ENCODE results near the gene CCDC170. TPM values are rescaled to one million over a fixed set of nuclear protein-coding genes. Genes with fewer than 3 reads are reported as not detected.

CCDC170 gene
- polyA plus RNA-seq, 1 donor from 2014 or later: 0.15 TPM

DNA sequence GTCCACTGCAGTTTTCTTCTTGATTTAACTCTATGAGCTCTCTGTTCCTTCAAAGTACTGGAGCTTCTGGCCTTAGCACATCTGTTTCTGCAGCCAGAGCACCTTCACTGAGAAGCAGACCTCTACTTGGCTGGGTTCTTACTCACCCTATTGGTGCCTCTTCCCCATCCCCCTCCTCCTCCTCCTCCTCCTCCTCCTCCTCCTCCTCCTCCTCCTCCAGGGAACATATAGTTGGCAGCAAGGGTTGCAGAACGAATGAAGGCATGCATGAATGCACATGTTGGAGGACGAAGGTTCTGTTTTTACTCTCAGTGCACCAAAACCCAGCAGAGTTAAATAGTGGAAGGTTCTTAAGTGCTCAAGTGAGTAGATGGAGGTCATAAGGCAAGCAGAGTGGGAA lies 172.7 kb downstream of the CCDC170 start:
- H3K9me2 ChIP-seq (ENCODE audit: insufficient read depth, low read length): no peaks in the 10 kb centered on the region
- TF ChIP-seq, protein P1, sequence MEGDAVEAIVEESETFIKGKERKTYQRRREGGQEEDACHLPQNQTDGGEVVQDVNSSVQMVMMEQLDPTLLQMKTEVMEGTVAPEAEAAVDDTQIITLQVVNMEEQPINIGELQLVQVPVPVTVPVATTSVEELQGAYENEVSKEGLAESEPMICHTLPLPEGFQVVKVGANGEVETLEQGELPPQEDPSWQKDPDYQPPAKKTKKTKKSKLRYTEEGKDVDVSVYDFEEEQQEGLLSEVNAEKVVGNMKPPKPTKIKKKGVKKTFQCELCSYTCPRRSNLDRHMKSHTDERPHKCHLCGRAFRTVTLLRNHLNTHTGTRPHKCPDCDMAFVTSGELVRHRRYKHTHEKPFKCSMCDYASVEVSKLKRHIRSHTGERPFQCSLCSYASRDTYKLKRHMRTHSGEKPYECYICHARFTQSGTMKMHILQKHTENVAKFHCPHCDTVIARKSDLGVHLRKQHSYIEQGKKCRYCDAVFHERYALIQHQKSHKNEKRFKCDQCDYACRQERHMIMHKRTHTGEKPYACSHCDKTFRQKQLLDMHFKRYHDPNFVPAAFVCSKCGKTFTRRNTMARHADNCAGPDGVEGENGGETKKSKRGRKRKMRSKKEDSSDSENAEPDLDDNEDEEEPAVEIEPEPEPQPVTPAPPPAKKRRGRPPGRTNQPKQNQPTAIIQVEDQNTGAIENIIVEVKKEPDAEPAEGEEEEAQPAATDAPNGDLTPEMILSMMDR (IDR thresholded peaks at IDR 0.05; ENCODE audit: poor library complexity, severe bottlenecking): no peak
- TF ChIP-seq EZH2 (IDR thresholded peaks at IDR 0.05; ENCODE audit: borderline replicate concordance, insufficient read depth, low read length, poor library complexity, severe bottlenecking): no peak
- TF ChIP-seq MXI1 (conservative IDR thresholded peaks at IDR 0.05; ENCODE audit: poor library complexity, severe bottlenecking): no peak
- TF ChIP-seq EP300 (conservative IDR thresholded peaks at IDR 0.05; ENCODE audit: poor library complexity, severe bottlenecking): no peak
- TF ChIP-seq TAF1 (IDR thresholded peaks at IDR 0.05; ENCODE audit: low read depth): no peak

GRCh38 chr6:151669208-151669560 lies 175.4 kb downstream of the CCDC170 start:
- H3F3A ChIP-seq (ENCODE audit: insufficient read depth, low read length, poor library complexity, severe bottlenecking): no peaks in the 10 kb centered on the region
- H3K36me3 ChIP-seq (ENCODE audit: insufficient read depth, low read length): no peaks in the 10 kb centered on the region
- H3K79me2 ChIP-seq (replicated peaks; ENCODE audit: insufficient read depth, low read length): no peaks in the 10 kb centered on the region
- no peaks in the 10 kb centered on the region for H3K9me2 ChIP-seq (ENCODE audit: insufficient read depth, low read length)
- H4K20me1 ChIP-seq (ENCODE audit: insufficient read depth): no peaks in the 10 kb centered on the region
- no peak overlapping the region for H3K9ac ChIP-seq (ENCODE audit: low read length)
- H3K9me3 ChIP-seq (ENCODE audit: low read length): no peaks in the 10 kb centered on the region
- H3K27ac ChIP-seq (ENCODE audit: low read length): no peak overlapping the region
- H3K4me3 ChIP-seq (ENCODE audit: low read length): no peak overlapping the region
- TF ChIP-seq, protein P1 (IDR thresholded peaks at IDR 0.05; ENCODE audit: poor library complexity, severe bottlenecking): no peak
- no peak for TF ChIP-seq TAF1 (IDR thresholded peaks at IDR 0.05; ENCODE audit: low read depth)
- no peak for TF ChIP-seq SMC3 (conservative IDR thresholded peaks at IDR 0.05; ENCODE audit: poor library complexity)
- no peak for TF ChIP-seq EP300 (conservative IDR thresholded peaks at IDR 0.05; ENCODE audit: poor library complexity, severe bottlenecking)
- no peak for TF ChIP-seq EZH2 (IDR thresholded peaks at IDR 0.05; ENCODE audit: borderline replicate concordance, insufficient read depth, low read length, poor library complexity, severe bottlenecking)
- TF ChIP-seq RAD21 (conservative IDR thresholded peaks at IDR 0.05): no peak
- no peak for TF ChIP-seq POLR2AphosphoS5 (IDR thresholded peaks at IDR 0.05)
- TF ChIP-seq MXI1 (conservative IDR thresholded peaks at IDR 0.05; ENCODE audit: poor library complexity, severe bottlenecking): no peak
- TF ChIP-seq, protein P2, sequence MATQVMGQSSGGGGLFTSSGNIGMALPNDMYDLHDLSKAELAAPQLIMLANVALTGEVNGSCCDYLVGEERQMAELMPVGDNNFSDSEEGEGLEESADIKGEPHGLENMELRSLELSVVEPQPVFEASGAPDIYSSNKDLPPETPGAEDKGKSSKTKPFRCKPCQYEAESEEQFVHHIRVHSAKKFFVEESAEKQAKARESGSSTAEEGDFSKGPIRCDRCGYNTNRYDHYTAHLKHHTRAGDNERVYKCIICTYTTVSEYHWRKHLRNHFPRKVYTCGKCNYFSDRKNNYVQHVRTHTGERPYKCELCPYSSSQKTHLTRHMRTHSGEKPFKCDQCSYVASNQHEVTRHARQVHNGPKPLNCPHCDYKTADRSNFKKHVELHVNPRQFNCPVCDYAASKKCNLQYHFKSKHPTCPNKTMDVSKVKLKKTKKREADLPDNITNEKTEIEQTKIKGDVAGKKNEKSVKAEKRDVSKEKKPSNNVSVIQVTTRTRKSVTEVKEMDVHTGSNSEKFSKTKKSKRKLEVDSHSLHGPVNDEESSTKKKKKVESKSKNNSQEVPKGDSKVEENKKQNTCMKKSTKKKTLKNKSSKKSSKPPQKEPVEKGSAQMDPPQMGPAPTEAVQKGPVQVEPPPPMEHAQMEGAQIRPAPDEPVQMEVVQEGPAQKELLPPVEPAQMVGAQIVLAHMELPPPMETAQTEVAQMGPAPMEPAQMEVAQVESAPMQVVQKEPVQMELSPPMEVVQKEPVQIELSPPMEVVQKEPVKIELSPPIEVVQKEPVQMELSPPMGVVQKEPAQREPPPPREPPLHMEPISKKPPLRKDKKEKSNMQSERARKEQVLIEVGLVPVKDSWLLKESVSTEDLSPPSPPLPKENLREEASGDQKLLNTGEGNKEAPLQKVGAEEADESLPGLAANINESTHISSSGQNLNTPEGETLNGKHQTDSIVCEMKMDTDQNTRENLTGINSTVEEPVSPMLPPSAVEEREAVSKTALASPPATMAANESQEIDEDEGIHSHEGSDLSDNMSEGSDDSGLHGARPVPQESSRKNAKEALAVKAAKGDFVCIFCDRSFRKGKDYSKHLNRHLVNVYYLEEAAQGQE (IDR thresholded peaks at IDR 0.05; ENCODE audit: borderline replicate concordance): no peak
- no peak overlapping the region for H3K4me2 ChIP-seq (ENCODE audit: low read length)
- H2AFZ ChIP-seq (ENCODE audit: low read depth, low read length): no peak overlapping the region
- H3K27me3 ChIP-seq (ENCODE audit: insufficient read depth, low read depth, low read length): no peaks in the 10 kb centered on the region

More for the DNA sequence above, 172.7 kb downstream of the CCDC170 start:
- Histone ChIP-seq H3K9me3 (ENCODE audit: low read length) (no peaks in the 10 kb centered on the region), H3F3A (ENCODE audit: insufficient read depth, low read length, poor library complexity, severe bottlenecking) (no peaks in the 10 kb centered on the region), H3K79me2 (replicated peaks; ENCODE audit: insufficient read depth, low read length) (no peaks in the 10 kb centered on the region), H4K20me1 (ENCODE audit: insufficient read depth) (no peaks in the 10 kb centered on the region), H3K9ac (ENCODE audit: low read length) (no peak overlapping the region), H3K27me3 (ENCODE audit: insufficient read depth, low read depth, low read length) (no peaks in the 10 kb centered on the region), H3K36me3 (ENCODE audit: insufficient read depth, low read length) (no peaks in the 10 kb centered on the region), H3K27ac (ENCODE audit: low read length) (no peak overlapping the region), H2AFZ (ENCODE audit: low read depth, low read length) (no peak overlapping the region), H3K4me2 (ENCODE audit: low read length) (no peak overlapping the region), H3K4me3 (ENCODE audit: low read length) (no peak overlapping the region)
